PC-9 (cell line): ENCODE data around the gene EEF1AKMT3. TPM values are rescaled to one million over a fixed set of nuclear protein-coding genes. Genes with fewer than 3 reads are reported as not detected.

Experiments
- BruUV-seq: library from RNA; stranded (reverse); fragments of 400-500 nt; replicated peaks from 2 replicates; lab custom pipeline; 2021; lab: Mats Ljungman, UMichigan
- CTCF ChIA-PET: fragments of 300-600 bp; sonication (Branson Sonifier 250); formaldehyde crosslinking; loops from one replicate; lab custom pipeline; 2022; ENCODE audit warnings: antibody characterized with exemption; lab: Charles Lee
- POLR2A ChIA-PET: fragments of 300-600 bp; sonication (Branson Sonifier 250); formaldehyde crosslinking; loops from one replicate; lab custom pipeline; 2022; ENCODE audit warnings: antibody characterized with exemption; ENCODE audit not compliant: unreplicated experiment; lab: Charles Lee
- DNase-seq, 2 experiments: peaks; one replicate each; pipeline versions ENCODE4 v3.0.0 to v3.0.0-alpha.2; 2015 to 2022; ENCODE audit warnings: mixed read lengths in 1 of 2
- H2AFZ ChIP-seq: fragments of 200-600 bp; sonication (generic); 2 replicates; pipeline ENCODE4 v1.8.1; 2017; ENCODE audit warnings: antibody characterized with exemption
- H3F3A ChIP-seq: fragments of 200-600 bp; sonication (generic); 2 replicates; pipeline ENCODE4 v1.8.1; 2017; ENCODE audit warnings: antibody characterized with exemption, mild to moderate bottlenecking, low read depth; ENCODE audit not compliant: insufficient read depth
- H3K27ac ChIP-seq: fragments of 200-600 bp; sonication (generic); 2 replicates; pipeline ENCODE4 v1.6.1; 2016; ENCODE audit warnings: mixed run types
- H3K27me3 ChIP-seq: fragments of 200-600 bp; sonication (generic); 2 replicates; pipeline ENCODE4 v1.6.1; 2016; ENCODE audit warnings: low read depth, mixed run types; ENCODE audit not compliant: insufficient read depth
- H3K36me3 ChIP-seq: fragments of 200-600 bp; sonication (generic); 2 replicates; pipeline ENCODE4 v1.6.1; 2016; ENCODE audit warnings: low read depth, mixed run types
- H3K4me1 ChIP-seq: fragments of 200-600 bp; sonication (generic); replicated peaks from 2 replicates; pipeline ENCODE4 v1.6.1; 2016; ENCODE audit warnings: mixed run types; ENCODE audit not compliant: insufficient read depth
- H3K4me2 ChIP-seq: fragments of 200-600 bp; sonication (generic); 2 replicates; pipeline ENCODE4 v1.6.1; 2017; ENCODE audit warnings: mixed run types
- H3K4me3 ChIP-seq: fragments of 200-600 bp; sonication (generic); 2 replicates; pipeline ENCODE4 v1.6.1; 2016; ENCODE audit warnings: mixed run types
- H3K79me2 ChIP-seq: fragments of 200-600 bp; sonication (generic); 2 replicates; pipeline ENCODE4 v1.6.1; 2017; ENCODE audit warnings: low read depth, mixed run types
- H3K9me2 ChIP-seq: fragments of 200-600 bp; sonication (generic); 2 replicates; pipeline ENCODE4 v1.8.1; 2017; ENCODE audit warnings: mild to moderate bottlenecking; ENCODE audit not compliant: insufficient read depth
- H3K9me3 ChIP-seq: fragments of 200-600 bp; sonication (generic); 2 replicates; pipeline ENCODE4 v1.8.1; 2016; ENCODE audit warnings: low read depth; ENCODE audit not compliant: insufficient read depth
- H4K20me1 ChIP-seq: fragments of 200-600 bp; sonication (generic); 2 replicates; pipeline ENCODE4 v1.8.1; 2017; ENCODE audit not compliant: insufficient read depth
- CTCF ChIP-seq: fragments of 200-600 bp; sonication (generic); conservative IDR thresholded peaks from 2 replicates; pipeline ENCODE4 v1.6.1; 2017; ENCODE audit warnings: mixed run types, antibody characterized with exemption, mild to moderate bottlenecking, moderate library complexity
- EZH2 ChIP-seq: fragments of 200-600 bp; sonication (generic); IDR thresholded peaks from 2 replicates; pipeline ENCODE4 v1.8.0; 2017; ENCODE audit warnings: antibody characterized with exemption, low read depth
- intact Hi-C: fragments of 100-400 bp; cut with micrococcal nuclease; formaldehyde crosslinking; loops from one replicate; pipeline ENCODE4 v1.10.0; 2022; ENCODE audit not compliant: unreplicated experiment
- total RNA-seq: library from RNA; stranded (reverse); gene quantifications from 2 replicates; pipeline ENCODE4 v1.2.3, GENCODE V29; 2021

EEF1AKMT3 gene
- total RNA-seq, 1 experiment from 2014 or later = 13.1 TPM

GRCh38 chr12:57757771-57758170 lies 14.6 kb upstream of the EEF1AKMT3 start:
- no peaks in the 10 kb centered on the region for H3K9me2 ChIP-seq
- TF ChIP-seq EZH2 (no peak), CTCF (no peak)
- POLR2A ChIA-PET = no interaction called here
- no peak for DNase-seq
- intact Hi-C loops = no loop called here
- no TSS peak for BruUV-seq
- H3K9me3 ChIP-seq = no peaks in the 10 kb centered on the region
- H3K4me2 ChIP-seq = no peak overlapping the region
- no peaks in the 10 kb centered on the region for H3K36me3 ChIP-seq
- no peaks in the 10 kb centered on the region; the same call in 1 of the 2 replicates for H4K20me1 ChIP-seq
- H3K27ac ChIP-seq = no peak overlapping the region
- no peak overlapping the region for H2AFZ ChIP-seq
- no peaks in the 10 kb centered on the region for H3K27me3 ChIP-seq
- CTCF ChIA-PET = no interaction called here
- H3K4me3 ChIP-seq = no peak overlapping the region
- peaks cover 18% of the 10 kb centered on the region for H3K4me1 ChIP-seq
- H3F3A ChIP-seq = peaks cover 13% of the 10 kb centered on the region; the same call in 1 of the 2 replicates
- H3K79me2 ChIP-seq = no peaks in the 10 kb centered on the region

- peaks cover 3% of the 10 kb centered on the region; the same call in 1 of the 2 replicates for H3K27me3 ChIP-seq
- no peaks in the 10 kb centered on the region for H3K79me2 ChIP-seq
- no TSS peak for BruUV-seq
- no peaks in the 10 kb centered on the region for H3K36me3 ChIP-seq
- CTCF ChIA-PET = no interaction called here
- no peak overlapping the region for H2AFZ ChIP-seq
- H3K9me2 ChIP-seq = no peaks in the 10 kb centered on the region
- H3K4me2 ChIP-seq = no peak overlapping the region
- POLR2A ChIA-PET = interaction anchor here (0.6 to 0.8 kb wide), 3 partner anchors 20 to 179 kb away, joined by 5 to 8 read pairs (median 6); no protein-coding TSS in a partner anchor
- DNase-seq = no peak
- H3K4me3 ChIP-seq = no peak overlapping the region
- TF ChIP-seq EZH2 (no peak), CTCF (no peak)
- H3K9me3 ChIP-seq = no peaks in the 10 kb centered on the region
- no peak overlapping the region for H3K27ac ChIP-seq
- H3K4me1 ChIP-seq = peaks cover 9% of the 10 kb centered on the region
- H4K20me1 ChIP-seq = no peaks in the 10 kb centered on the region; the same call in 1 of the 2 replicates
- intact Hi-C loops = no loop called here
- peaks cover 9% of the 10 kb centered on the region; the same call in 1 of the 2 replicates for H3F3A ChIP-seq
Measured at GRCh38 chr12:57758552-57759359, 13.7 kb upstream of the EEF1AKMT3 start.

GRCh38 chr12:57759360-57759980 lies 12.9 kb upstream of the EEF1AKMT3 start:
- Histone ChIP-seq H3F3A (peaks cover 2% of the 10 kb centered on the region; the same call in 1 of the 2 replicates), H3K36me3 (no peaks in the 10 kb centered on the region), H4K20me1 (no peaks in the 10 kb centered on the region; the same call in 1 of the 2 replicates), H3K9me3 (no peaks in the 10 kb centered on the region), H3K79me2 (no peaks in the 10 kb centered on the region), H2AFZ (no peak overlapping the region), H3K4me1 (peaks cover 2% of the 10 kb centered on the region), H3K27ac (no peak overlapping the region), H3K4me2 (no peak overlapping the region), H3K4me3 (no peak overlapping the region), H3K9me2 (no peaks in the 10 kb centered on the region), H3K27me3 (peaks cover 10% of the 10 kb centered on the region)
- no TSS peak for BruUV-seq
- intact Hi-C loops = no loop called here
- ChIA-PET CTCF (interaction anchor here (0.6 kb wide), 3 partner anchors 10 to 46 kb away, joined by 3 to 9 read pairs (median 4); no protein-coding TSS in a partner anchor), POLR2A (interaction anchor here (0.5 to 0.8 kb wide), 5 partner anchors 18 to 1410 kb away, joined by 3 to 8 read pairs (median 5); no protein-coding TSS in a partner anchor)
- TF ChIP-seq CTCF (peak; percentile 74), EZH2 (no peak)
- DNase-seq = peak in 1 of 2 experiments; percentile 27
